ENCODE results near the gene RRP8. TPM values are rescaled to one million over a fixed set of nuclear protein-coding genes. Genes with fewer than 3 reads are reported as not detected.

Gene RRP8
- total and polyA plus RNA-seq, 2 of the 8 experiments (the other 6 are each of a cell fraction or from before 2014, with no cell fraction given): 4.2 to 14.9 TPM

GRCh38 chr11:6623391-6624363 is 20.3 kb upstream of the RRP8 start:
- no peak overlapping the region for H2AFZ ChIP-seq (ENCODE audit: low read length)
- no peak overlapping the region for H2BK20ac ChIP-seq (ENCODE audit: low read length)
- peaks cover 0 to 3% (median under 1%) of the 10 kb centered on the region in 4 experiments; a peak in 3 of 7 replicates for H3K4me1 ChIP-seq (replicated peaks in 1 of 4; ENCODE audit: control insufficient read depth in 3 of 4, insufficient read depth in 4 of 4, low read length in 3 of 4)
- ChIA-PET CTCF (ENCODE audit: partially characterized antibody) (interaction anchor here (0.5 to 1.7 kb wide), 7 partner anchors 11 to 245 kb away, joined by 3 to 7 read pairs (median 3); partner anchors contain the start of gene TAF10), POLR2A (ENCODE audit: partially characterized antibody) (interaction anchor here (0.8 to 1.7 kb wide), 5 partner anchors 8 to 60 kb away, joined by 3 to 8 read pairs (median 3); partner anchors contain the start of genes MRPL17 and TAF10)
- H4K20me1 ChIP-seq (replicated peaks in 1 of 2; ENCODE audit: control insufficient read depth in 1 of 2, insufficient read depth in 2 of 2, low read length in 2 of 2): peaks cover 0 to 2% of the 10 kb centered on the region in 2 experiments
- H2AK5ac ChIP-seq (ENCODE audit: low read depth, low read length): no peak overlapping the region
- peaks cover 0 to 3% (median 1%) of the 10 kb centered on the region in 4 experiments; a peak in 3 of 8 replicates for H3K36me3 ChIP-seq (ENCODE audit: control insufficient read depth in 2 of 4, insufficient read depth in 4 of 4, low read length in 3 of 4)
- no peak overlapping the region for H3K4ac ChIP-seq (replicated peaks; ENCODE audit: insufficient read length, low read depth, low read length)
- H3K27me3 ChIP-seq (replicated peaks in 1 of 4; ENCODE audit: control insufficient read depth in 3 of 4, extremely low read depth in 1 of 4, insufficient read depth in 3 of 4, low read length in 3 of 4): peaks cover 0 to 4% (median 2%) of the 10 kb centered on the region in 4 experiments; a peak in 3 of 7 replicates
- WGBS, 2 experiments (ENCODE audit: extremely low coverage in 1 of 2, insufficient coverage in 1 of 2, insufficient read length in 1 of 2, insufficient replicate concordance in 2 of 2, low coverage in 1 of 2, low lambda C conversion rate in 2 of 2, missing lambda C conversion rate in 1 of 2): 87% methylated on average over 31 of the region's 31 CpGs; no CpG with 5 or more reads in 1 of the 2 experiments
- no peak overlapping the region for H3K4me2 ChIP-seq (ENCODE audit: insufficient read depth in 1 of 2, low read depth in 2 of 2, low read length in 2 of 2)
- no peak overlapping the region for H3K14ac ChIP-seq (ENCODE audit: insufficient read length)
- H2BK5ac ChIP-seq (ENCODE audit: low read depth, low read length): no peak overlapping the region
- no peak overlapping the region for H3K18ac ChIP-seq (ENCODE audit: extremely low read depth, low read length)
- no peak overlapping the region for H4K91ac ChIP-seq (replicated peaks; ENCODE audit: insufficient read length, low read length)
- H3K9ac ChIP-seq (replicated peaks in 1 of 4; ENCODE audit: extremely low read depth in 1 of 4, low read depth in 3 of 4, low read length in 3 of 4): no peak overlapping the region
- H4K5ac ChIP-seq (ENCODE audit: insufficient read length, low read depth, low read length): no peak overlapping the region
- no peak overlapping the region for H2BK120ac ChIP-seq (replicated peaks; ENCODE audit: low read depth, low read length)
- no peak overlapping the region for H3K56ac ChIP-seq (replicated peaks; ENCODE audit: insufficient read length, low read depth, low read length)
- DNase-seq (ENCODE audit: low read depth in 1 of 2, low spot score in 2 of 2): no peak
- peaks cover 5% of the 10 kb centered on the region for H3K23me2 ChIP-seq (ENCODE audit: low read depth, low read length)
- no peak overlapping the region for H2BK12ac ChIP-seq (ENCODE audit: low read depth, low read length)
- FAIRE-seq: no peak
- H3K79me2 ChIP-seq (ENCODE audit: control insufficient read depth in 1 of 2, insufficient read depth in 2 of 2, low read length in 2 of 2): no peaks in the 10 kb centered on the region; a peak in 1 of 4 replicates
- H2BK15ac ChIP-seq (ENCODE audit: low read length): no peak overlapping the region
- H3K9me3 ChIP-seq (ENCODE audit: insufficient read depth in 2 of 2, low read depth in 1 of 2, low read length in 1 of 2): no peaks in the 10 kb centered on the region
- H3K4me3 ChIP-seq (ENCODE audit: extremely low read depth in 1 of 4, insufficient read depth in 2 of 4, low read depth in 3 of 4, low read length in 4 of 4): no peak overlapping the region
- H3K79me1 ChIP-seq (ENCODE audit: low read depth, low read length): no peaks in the 10 kb centered on the region; the same call in 1 of the 2 replicates
- no peak overlapping the region for H4K8ac ChIP-seq (ENCODE audit: extremely low read depth, insufficient read depth, low read length)
- no peak overlapping the region for H3K23ac ChIP-seq (ENCODE audit: insufficient read length)
- no peak overlapping the region for H3K27ac ChIP-seq (ENCODE audit: low read depth, low read length)
- TF ChIP-seq CEBPB (IDR thresholded peaks at IDR 0.05; ENCODE audit: low read depth, low read length) (no peak), CTCF (IDR thresholded peaks at IDR 0.05; ENCODE audit: control extremely low read depth in 1 of 3, insufficient read depth in 1 of 3, low read depth in 1 of 3, low read length in 3 of 3) (no peak), PHF8 (conservative IDR thresholded peaks at IDR 0.05; ENCODE audit: low read depth, low read length) (no peak), CTBP2 (IDR thresholded peaks at IDR 0.05; ENCODE audit: borderline replicate concordance, insufficient read depth, insufficient read length, low read length) (no peak), SIN3A (conservative IDR thresholded peaks at IDR 0.05 in 1 of 2, IDR thresholded peaks at IDR 0.05 in 1 of 2; ENCODE audit: low read depth in 1 of 2, low read length in 2 of 2) (no peak)
- TF ChIP-seq, protein P1, sequence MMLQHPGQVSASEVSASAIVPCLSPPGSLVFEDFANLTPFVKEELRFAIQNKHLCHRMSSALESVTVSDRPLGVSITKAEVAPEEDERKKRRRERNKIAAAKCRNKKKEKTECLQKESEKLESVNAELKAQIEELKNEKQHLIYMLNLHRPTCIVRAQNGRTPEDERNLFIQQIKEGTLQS (IDR thresholded peaks at IDR 0.05; ENCODE audit: insufficient read depth, low read depth, low read length): no peak
